Measurements from ENCODE around the gene CAMK2G. TPM values are rescaled to one million over a fixed set of nuclear protein-coding genes. Genes with fewer than 3 reads are reported as not detected.

CAMK2G gene
- total RNA-seq, 1 donor from 2014 or later: 36.6 TPM

- Mint-ChIP-seq H3K4me1 (peaks cover 23% of the 10 kb centered on the region), H3K4me3 (no peak overlapping the region), H3K9me3 (no peaks in the 10 kb centered on the region), H3K36me3 (peaks cover 19% of the 10 kb centered on the region), H3K27ac (no peak overlapping the region), H3K27me3 (ENCODE audit: insufficient read depth, low read depth) (no peaks in the 10 kb centered on the region)
- TF ChIP-seq CTCF (IDR thresholded peaks at IDR 0.05): no peak
- no peak for TF ChIP-seq EZH2 (IDR thresholded peaks at IDR 0.05)
- TF ChIP-seq EZH2phosphoT487 (IDR thresholded peaks at IDR 0.05): no peak
- Histone ChIP-seq H3K9me3 (ENCODE audit: low read depth) (no peaks in the 10 kb centered on the region), H3K4me1 (peaks cover 10% of the 10 kb centered on the region), H3K4me3 (no peak overlapping the region), H3K27ac (no peak overlapping the region), H3K27me3 (no peaks in the 10 kb centered on the region), H3K79me2 (ENCODE audit: low read depth) (peaks cover 9% of the 10 kb centered on the region), H4K20me1 (ENCODE audit: low read depth) (peaks cover 70% of the 10 kb centered on the region), H3K36me3 (no peaks in the 10 kb centered on the region), H3F3A (ENCODE audit: low read depth) (peaks cover 9% of the 10 kb centered on the region), H2AFZ (replicated peaks) (no peak overlapping the region), H3K9ac (no peak overlapping the region), H3K4me2 (no peak overlapping the region)
- no peak for DNase-seq (ENCODE audit: low spot score)
Measured at GRCh38 chr10:73859428-73859783, 14.9 kb downstream of the CAMK2G start.

DNA sequence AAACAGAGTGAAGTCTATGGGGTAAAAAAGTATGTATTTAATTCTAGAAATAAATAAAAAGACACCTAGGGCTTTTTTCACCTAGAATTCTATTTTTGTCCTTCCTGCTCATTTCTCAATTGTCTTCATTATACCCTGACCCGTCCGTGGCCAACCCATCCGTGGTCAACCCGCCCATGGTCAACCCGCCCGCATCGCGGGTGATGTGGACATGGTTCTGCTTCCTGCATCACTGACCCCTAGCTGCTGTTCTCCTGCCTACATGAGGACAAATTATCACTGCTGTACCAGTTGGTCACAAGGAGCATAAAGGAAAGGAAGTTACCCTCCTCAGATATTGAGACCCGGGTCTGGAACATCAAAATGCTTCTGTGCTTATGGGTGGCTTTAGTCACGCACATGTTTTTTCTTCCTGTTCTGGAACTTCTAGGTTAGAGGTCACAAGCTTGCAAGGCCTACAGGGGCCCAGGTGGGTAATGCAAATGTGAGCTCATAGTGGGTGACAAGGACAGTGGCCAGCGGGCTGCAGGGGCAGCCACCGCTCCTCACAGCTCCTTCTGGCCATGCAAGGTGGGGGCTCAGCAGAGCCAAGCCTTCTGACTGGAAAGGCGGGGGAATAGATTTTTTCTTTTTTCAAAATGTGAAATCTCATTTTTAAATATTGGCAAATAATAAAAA, 15.5 kb downstream of the CAMK2G start:
- no peak for TF ChIP-seq EZH2phosphoT487 (IDR thresholded peaks at IDR 0.05)
- no peak for TF ChIP-seq EZH2 (IDR thresholded peaks at IDR 0.05)
- no peak for TF ChIP-seq CTCF (IDR thresholded peaks at IDR 0.05)
- Histone ChIP-seq H3K36me3 (no peaks in the 10 kb centered on the region), H3K4me3 (no peak overlapping the region), H3F3A (ENCODE audit: low read depth) (peaks cover 9% of the 10 kb centered on the region), H3K4me1 (peaks cover 10% of the 10 kb centered on the region), H4K20me1 (ENCODE audit: low read depth) (peaks cover 69% of the 10 kb centered on the region), H2AFZ (replicated peaks) (no peak overlapping the region), H3K27me3 (no peaks in the 10 kb centered on the region), H3K9ac (no peak overlapping the region), H3K79me2 (ENCODE audit: low read depth) (peaks cover 9% of the 10 kb centered on the region), H3K4me2 (no peak overlapping the region), H3K9me3 (ENCODE audit: low read depth) (no peaks in the 10 kb centered on the region), H3K27ac (no peak overlapping the region)
- no peak for DNase-seq (ENCODE audit: low spot score)
- H3K4me3 Mint-ChIP-seq: no peak overlapping the region
- no peaks in the 10 kb centered on the region for H3K27me3 Mint-ChIP-seq (ENCODE audit: insufficient read depth, low read depth)
- H3K9me3 Mint-ChIP-seq: no peaks in the 10 kb centered on the region
- H3K27ac Mint-ChIP-seq: no peak overlapping the region
- peaks cover 24% of the 10 kb centered on the region for H3K4me1 Mint-ChIP-seq
- H3K36me3 Mint-ChIP-seq: peaks cover 16% of the 10 kb centered on the region

DNA sequence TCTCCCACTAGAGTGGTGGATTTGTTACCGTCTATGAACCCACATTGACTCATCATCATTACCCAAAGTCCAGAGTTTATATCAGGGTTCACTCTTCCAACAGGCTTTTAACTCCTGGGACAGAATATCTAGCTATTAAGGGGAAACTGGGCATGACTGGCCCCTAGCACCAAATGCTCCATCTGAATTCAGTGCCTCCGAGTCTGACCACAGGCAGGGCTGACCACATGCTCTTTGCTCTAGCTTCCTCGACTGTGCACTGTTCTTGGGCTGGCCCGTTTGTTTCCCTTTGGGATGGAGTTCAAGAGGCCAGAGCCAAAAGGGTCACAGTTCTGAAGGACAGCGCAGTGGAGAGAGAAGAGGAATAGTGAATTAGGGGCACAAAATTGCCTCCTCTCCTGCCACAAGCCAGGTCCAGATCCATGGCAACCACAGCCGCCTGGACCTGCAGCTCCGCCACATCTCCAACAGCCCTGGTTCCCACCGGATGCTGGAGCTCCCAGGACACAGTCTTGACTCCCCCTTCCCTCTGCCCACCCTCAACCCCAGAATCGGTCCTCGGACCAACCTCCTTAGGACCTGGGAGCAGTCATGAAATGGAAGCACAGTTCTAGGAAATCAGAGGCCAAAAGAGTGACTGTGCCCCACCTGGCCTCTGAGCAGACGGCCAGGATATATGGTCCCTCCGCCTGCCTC, 16.2 kb downstream of the CAMK2G start:
- Histone ChIP-seq H3K27ac (no peak overlapping the region), H3K4me1 (peaks cover 10% of the 10 kb centered on the region), H3K9me3 (ENCODE audit: low read depth) (no peaks in the 10 kb centered on the region), H3K4me3 (no peak overlapping the region), H3K4me2 (no peak overlapping the region), H4K20me1 (ENCODE audit: low read depth) (peaks cover 62% of the 10 kb centered on the region), H3K9ac (no peak overlapping the region), H3K79me2 (ENCODE audit: low read depth) (peaks cover 9% of the 10 kb centered on the region), H3K36me3 (no peaks in the 10 kb centered on the region), H3K27me3 (no peaks in the 10 kb centered on the region), H3F3A (ENCODE audit: low read depth) (peaks cover 6% of the 10 kb centered on the region), H2AFZ (replicated peaks) (no peak overlapping the region)
- H3K27me3 Mint-ChIP-seq (ENCODE audit: insufficient read depth, low read depth): peaks cover 2% of the 10 kb centered on the region
- no peak overlapping the region for H3K4me3 Mint-ChIP-seq
- peaks cover 22% of the 10 kb centered on the region for H3K36me3 Mint-ChIP-seq
- H3K9me3 Mint-ChIP-seq: no peaks in the 10 kb centered on the region
- no peak for TF ChIP-seq EZH2phosphoT487 (IDR thresholded peaks at IDR 0.05)
- TF ChIP-seq CTCF (IDR thresholded peaks at IDR 0.05): no peak
- TF ChIP-seq EZH2 (IDR thresholded peaks at IDR 0.05): no peak
- H3K27ac Mint-ChIP-seq: no peak overlapping the region
- H3K4me1 Mint-ChIP-seq: peaks cover 24% of the 10 kb centered on the region
- no peak for DNase-seq (ENCODE audit: low spot score)

Measured in neural progenitor cell (in vitro differentiated cells).